IPS-18c (cell line): Measurements from ENCODE around the gene TSHZ2.

Source experiments
- H3K4me3 ChIP-seq: 2 replicates; pipeline ENCODE4 v1.7.0; 2013; ENCODE audit warnings: low read depth, mild to moderate bottlenecking, low read length, moderate library complexity; ENCODE audit not compliant: insufficient read depth
- H3K9me3 ChIP-seq: one replicate; pipeline ENCODE4 v1.6.1; 2013; ENCODE audit warnings: mild to moderate bottlenecking, low read length, moderate library complexity; ENCODE audit not compliant: control insufficient read depth, insufficient read depth

Gene TSHZ2

GRCh38 chr20:53276143-53276542 lies 304.0 kb downstream of the TSHZ2 start:
- Histone ChIP-seq H3K4me3 (no peak overlapping the region), H3K9me3 (no peaks in the 10 kb centered on the region)

- no peaks in the 10 kb centered on the region for H3K9me3 ChIP-seq
- H3K4me3 ChIP-seq, result no peak overlapping the region
Measured at GRCh38 chr20:53278555-53278954, 306.4 kb downstream of the TSHZ2 start.

GRCh38 chr20:53279735-53280134 lies 307.6 kb downstream of the TSHZ2 start:
- Histone ChIP-seq H3K4me3 (no peak overlapping the region), H3K9me3 (no peaks in the 10 kb centered on the region)

- no peak overlapping the region for H3K4me3 ChIP-seq
- H3K9me3 ChIP-seq, result no peaks in the 10 kb centered on the region
Measured at GRCh38 chr20:53281557-53282117, 309.5 kb downstream of the TSHZ2 start.

- H3K4me3 ChIP-seq, result no peak overlapping the region
- no peaks in the 10 kb centered on the region for H3K9me3 ChIP-seq
Measured at GRCh38 chr20:53282217-53282955, 310.2 kb downstream of the TSHZ2 start.

GRCh38 chr20:53283011-53283410 lies 310.9 kb downstream of the TSHZ2 start:
- H3K9me3 ChIP-seq, result no peaks in the 10 kb centered on the region
- peak overlapping the region; percentile 12; the same call in 1 of the 2 replicates for H3K4me3 ChIP-seq

GRCh38 chr20:53283597-53283996 lies 311.4 kb downstream of the TSHZ2 start:
- Histone ChIP-seq H3K9me3 (no peaks in the 10 kb centered on the region), H3K4me3 (no peak overlapping the region)

- Histone ChIP-seq H3K9me3 (no peaks in the 10 kb centered on the region), H3K4me3 (no peak overlapping the region)
Measured at GRCh38 chr20:53284256-53284655, 312.1 kb downstream of the TSHZ2 start.

- H3K9me3 ChIP-seq, result no peaks in the 10 kb centered on the region
- no peak overlapping the region for H3K4me3 ChIP-seq
Measured at GRCh38 chr20:53284696-53285095, 312.5 kb downstream of the TSHZ2 start.

- no peak overlapping the region for H3K4me3 ChIP-seq
- H3K9me3 ChIP-seq, result no peaks in the 10 kb centered on the region
Measured at GRCh38 chr20:53287357-53288042, 315.3 kb downstream of the TSHZ2 start.

- H3K4me3 ChIP-seq, result no peak overlapping the region
- no peaks in the 10 kb centered on the region for H3K9me3 ChIP-seq
Measured at GRCh38 chr20:53291548-53291947, 319.4 kb downstream of the TSHZ2 start.

GRCh38 chr20:53292347-53292746 lies 320.2 kb downstream of the TSHZ2 start:
- H3K4me3 ChIP-seq, result no peak overlapping the region
- no peaks in the 10 kb centered on the region for H3K9me3 ChIP-seq

- no peak overlapping the region for H3K4me3 ChIP-seq
- no peaks in the 10 kb centered on the region for H3K9me3 ChIP-seq
Measured at GRCh38 chr20:53294804-53295203, 322.6 kb downstream of the TSHZ2 start.

GRCh38 chr20:53296025-53296424 lies 323.9 kb downstream of the TSHZ2 start:
- Histone ChIP-seq H3K9me3 (no peaks in the 10 kb centered on the region), H3K4me3 (no peak overlapping the region)

- Histone ChIP-seq H3K4me3 (no peak overlapping the region), H3K9me3 (no peaks in the 10 kb centered on the region)
Measured at GRCh38 chr20:53296451-53297153, 324.4 kb downstream of the TSHZ2 start.

- H3K4me3 ChIP-seq, result no peak overlapping the region
- no peaks in the 10 kb centered on the region for H3K9me3 ChIP-seq
Measured at GRCh38 chr20:53297154-53297529, 325.0 kb downstream of the TSHZ2 start.

GRCh38 chr20:53298260-53298659 lies 326.1 kb downstream of the TSHZ2 start:
- no peak overlapping the region for H3K4me3 ChIP-seq
- H3K9me3 ChIP-seq, result no peaks in the 10 kb centered on the region

GRCh38 chr20:53298911-53299310 lies 326.8 kb downstream of the TSHZ2 start:
- no peaks in the 10 kb centered on the region for H3K9me3 ChIP-seq
- H3K4me3 ChIP-seq, result no peak overlapping the region
